Measurements from ENCODE around the gene COMMD4. TPM values are rescaled to one million over a fixed set of nuclear protein-coding genes. Genes with fewer than 3 reads are reported as not detected.

Gene COMMD4
- total RNA-seq, 1 experiment from 2014 or later: 110 TPM

DNA sequence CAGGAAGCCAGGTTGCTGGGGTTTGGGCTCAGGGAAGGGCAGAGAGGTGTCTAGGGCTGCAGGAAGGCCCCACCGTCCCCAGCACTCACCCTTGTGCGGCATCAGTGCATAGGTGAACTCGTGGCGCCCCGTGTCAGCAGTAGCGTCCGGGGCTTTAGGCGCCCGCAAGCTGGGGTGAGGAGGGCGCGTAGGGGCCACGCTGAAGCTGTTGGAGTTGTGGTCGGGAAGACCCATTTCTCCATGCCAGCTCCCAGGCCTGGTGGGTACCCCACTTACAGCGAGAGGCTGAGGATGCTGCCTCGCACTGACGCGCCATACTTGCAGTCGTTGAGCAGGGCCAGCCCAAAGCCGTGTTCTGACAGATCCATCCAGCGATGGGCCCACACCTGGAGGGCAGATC is 20.7 kb downstream of the COMMD4 start:
- no peak for DNase-seq (ENCODE audit: low spot score)

DNA sequence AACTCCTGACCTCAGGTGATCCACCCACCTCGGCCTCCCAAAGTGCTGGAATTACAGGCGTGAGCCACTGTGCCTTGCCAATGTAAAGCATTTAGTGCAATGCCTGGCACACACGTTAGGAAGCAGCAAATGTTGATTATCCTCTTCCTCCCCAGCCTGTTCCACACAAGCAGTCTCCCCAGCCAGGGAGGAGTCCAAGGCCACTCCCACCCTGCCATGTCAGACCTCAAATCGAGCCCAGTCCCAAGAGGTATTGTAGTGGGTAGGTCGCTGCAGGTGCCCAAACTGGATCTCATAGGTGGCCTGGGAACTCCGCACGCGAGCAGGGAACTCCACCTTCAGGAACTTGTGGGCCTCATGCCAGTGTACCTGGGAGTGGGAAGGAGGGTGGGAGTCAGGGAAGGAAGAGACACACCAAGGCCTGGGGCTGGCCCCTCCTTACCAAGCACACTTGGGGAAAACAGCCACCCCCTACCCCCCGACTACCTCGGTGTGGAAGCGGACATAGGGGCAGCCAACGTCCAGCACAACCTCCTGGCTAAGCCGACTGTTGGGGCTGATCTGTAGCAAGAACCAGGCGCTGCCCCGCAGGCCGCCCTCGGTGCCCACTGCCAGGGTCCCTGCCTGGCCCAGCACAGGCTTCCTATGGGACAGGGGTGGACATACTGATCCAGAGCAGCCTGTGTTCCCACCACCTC is 22.3 kb downstream of the COMMD4 start:
- DNase-seq (ENCODE audit: low spot score): no peak

- peak; percentile 1 for DNase-seq (ENCODE audit: low spot score)
Observed at GRCh38 chr15:75358771-75359536, 23.1 kb downstream of the COMMD4 start.

DNA sequence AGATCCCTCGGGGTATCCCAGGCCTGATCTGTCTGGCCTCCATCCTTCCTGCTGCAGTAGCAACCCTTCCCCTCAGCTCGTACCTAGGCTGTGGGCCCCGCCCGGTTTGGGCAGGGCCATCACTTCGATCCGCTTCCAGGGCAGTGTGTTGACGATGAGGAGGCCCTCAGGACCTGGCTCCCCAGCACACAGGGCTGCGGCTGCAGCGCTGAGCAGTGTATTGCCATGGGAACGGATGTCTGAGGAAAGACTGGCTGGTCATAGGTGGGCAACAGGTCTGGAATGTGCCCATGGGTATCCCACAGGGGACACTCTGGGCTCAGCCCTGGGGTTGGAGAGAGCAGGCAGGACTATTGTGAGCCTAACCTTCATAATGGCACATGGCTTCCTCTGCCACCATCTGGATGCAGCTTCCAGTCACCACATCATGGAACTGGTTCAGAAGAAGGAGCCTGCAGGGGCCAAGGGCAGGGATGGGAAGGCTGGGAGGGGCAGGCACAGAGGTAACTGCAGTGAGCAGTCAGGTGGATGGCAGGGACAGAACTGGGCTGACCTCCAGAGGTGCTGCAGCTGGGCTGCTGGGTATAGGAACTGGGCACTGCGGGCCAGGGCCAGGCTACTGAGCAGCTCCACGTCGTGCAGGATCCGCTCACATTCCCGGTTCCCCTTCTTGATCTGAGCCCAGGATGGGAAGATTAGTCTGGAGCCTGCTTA is 23.8 kb downstream of the COMMD4 start:
- DNase-seq (ENCODE audit: low spot score): peak; percentile 2

- DNase-seq (ENCODE audit: low spot score): peak; percentile 6
Observed at GRCh38 chr15:75360391-75360790, 24.5 kb downstream of the COMMD4 start.

GRCh38 chr15:75360856-75361255 is 25.0 kb downstream of the COMMD4 start:
- DNase-seq (ENCODE audit: low spot score): no peak

DNA sequence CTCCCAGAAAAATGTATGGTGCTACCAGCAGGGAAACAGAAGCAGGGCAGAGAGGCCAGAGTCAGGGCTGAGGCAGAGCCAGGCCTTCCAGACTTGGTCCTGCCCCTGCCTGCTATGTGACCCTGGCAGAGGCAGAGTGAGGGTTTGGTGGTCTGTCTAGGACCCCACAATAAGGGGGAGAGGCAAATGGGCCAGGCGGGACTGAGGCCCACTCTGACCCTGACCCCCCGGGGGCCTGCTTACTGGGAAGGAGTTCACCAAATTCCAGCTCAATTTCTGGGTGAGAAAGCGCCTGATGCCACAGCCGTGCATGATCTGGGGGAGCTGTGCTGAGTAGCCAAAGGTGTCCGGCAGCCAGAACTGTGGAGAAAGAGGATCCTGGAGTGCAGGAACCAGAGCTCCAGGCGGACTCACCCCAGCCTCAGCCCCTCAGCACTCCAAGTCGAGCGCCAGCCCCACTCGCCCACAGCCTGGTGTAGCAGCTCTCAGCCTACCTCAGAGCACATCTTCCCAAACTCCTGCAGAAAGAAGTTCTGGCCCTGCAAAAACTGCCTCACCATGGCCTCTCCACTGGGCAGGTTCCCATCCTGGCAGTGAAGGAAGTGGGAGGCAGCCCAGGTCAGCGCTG is 25.6 kb downstream of the COMMD4 start:
- no peak for DNase-seq (ENCODE audit: low spot score)

DNA sequence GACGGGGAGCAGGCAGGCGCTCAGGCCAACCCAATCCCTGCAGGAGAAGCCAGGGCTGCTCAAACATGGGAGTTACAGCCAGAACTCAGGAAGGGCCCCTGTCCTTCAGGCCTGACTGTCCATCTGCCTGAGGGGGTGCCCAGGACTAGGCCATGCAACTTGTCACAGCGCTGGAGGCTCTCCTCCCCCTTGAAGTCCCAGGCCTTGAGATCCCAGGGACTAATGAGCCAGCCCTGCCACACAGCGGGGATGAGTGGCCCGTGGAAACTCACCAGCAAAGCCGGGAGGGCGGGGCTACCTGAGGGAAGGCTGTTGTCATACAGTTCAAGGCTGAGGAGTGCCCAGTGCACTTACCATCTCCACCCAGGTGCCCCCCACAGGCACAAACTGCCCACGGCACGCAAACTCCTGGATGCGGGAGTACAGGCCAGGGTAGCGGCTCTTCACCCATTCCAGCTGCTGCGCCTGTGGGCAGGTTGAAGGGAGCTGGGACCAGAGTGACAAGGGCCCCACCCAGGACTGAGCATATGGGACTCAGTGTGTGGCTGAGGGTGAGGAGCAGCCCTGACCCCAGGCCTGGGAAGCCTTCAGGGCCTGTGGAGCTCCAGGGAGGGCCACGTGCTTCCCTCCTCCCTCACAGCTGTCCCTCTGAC is 26.3 kb downstream of the COMMD4 start:
- DNase-seq (ENCODE audit: low spot score): no peak

DNA sequence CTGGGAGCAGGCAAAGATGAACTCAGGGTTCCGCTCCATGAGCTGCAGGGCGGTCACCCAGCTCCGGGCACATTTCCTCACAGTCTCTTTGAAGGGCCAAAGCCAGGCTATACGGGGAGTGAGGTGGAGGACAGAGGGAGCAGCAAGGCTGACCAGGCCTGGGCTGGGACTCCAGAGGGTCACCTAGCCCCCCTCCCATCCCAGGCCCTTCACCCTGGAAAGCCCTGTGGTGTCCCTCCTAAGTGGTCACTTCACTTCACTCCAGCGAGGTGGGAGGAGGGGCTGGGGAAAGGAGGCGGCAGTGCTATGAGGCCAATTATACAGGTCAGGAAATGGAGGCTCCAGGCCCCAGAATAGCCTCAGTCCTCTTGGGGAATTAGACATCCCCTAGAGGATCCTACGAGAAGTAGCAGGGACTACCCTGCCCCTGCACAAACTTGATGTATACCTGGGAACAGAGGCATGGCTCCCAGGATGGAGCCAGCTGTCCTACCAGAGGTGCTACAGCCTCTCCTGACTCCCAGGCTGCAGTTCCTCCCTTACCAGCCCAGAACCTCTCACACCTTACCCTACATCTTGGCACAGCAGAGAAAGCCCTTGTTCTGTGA is 26.9 kb downstream of the COMMD4 start:
- DNase-seq (ENCODE audit: low spot score): no peak

- DNase-seq (ENCODE audit: low spot score): no peak
Observed at GRCh38 chr15:75363786-75364185, 27.9 kb downstream of the COMMD4 start.

GRCh38 chr15:75364881-75365280 is 29.0 kb downstream of the COMMD4 start:
- DNase-seq (ENCODE audit: low spot score): no peak

DNA sequence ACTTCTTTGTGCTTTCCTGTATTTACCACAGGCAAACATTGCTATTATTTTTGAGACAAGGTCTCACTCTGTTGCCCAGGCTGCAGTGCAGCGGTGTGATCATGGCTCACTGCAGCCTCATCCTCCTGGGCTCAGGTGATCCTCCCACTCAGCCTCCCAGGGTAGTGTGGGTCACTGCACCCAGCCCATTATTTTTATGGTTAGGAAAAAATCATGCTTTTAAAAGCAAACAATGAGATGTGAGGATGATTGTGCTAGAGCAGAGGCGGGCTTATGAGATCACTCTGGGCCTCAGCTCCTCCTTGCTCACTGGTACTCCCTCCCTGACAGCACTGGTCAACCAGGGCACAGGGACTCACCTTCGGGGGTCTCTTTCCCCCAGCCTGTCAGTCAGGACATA is 30.3 kb downstream of the COMMD4 start:
- DNase-seq (ENCODE audit: low spot score): no peak

- DNase-seq (ENCODE audit: low spot score): no peak
Observed at GRCh38 chr15:75367006-75367405, 31.1 kb downstream of the COMMD4 start.

DNA sequence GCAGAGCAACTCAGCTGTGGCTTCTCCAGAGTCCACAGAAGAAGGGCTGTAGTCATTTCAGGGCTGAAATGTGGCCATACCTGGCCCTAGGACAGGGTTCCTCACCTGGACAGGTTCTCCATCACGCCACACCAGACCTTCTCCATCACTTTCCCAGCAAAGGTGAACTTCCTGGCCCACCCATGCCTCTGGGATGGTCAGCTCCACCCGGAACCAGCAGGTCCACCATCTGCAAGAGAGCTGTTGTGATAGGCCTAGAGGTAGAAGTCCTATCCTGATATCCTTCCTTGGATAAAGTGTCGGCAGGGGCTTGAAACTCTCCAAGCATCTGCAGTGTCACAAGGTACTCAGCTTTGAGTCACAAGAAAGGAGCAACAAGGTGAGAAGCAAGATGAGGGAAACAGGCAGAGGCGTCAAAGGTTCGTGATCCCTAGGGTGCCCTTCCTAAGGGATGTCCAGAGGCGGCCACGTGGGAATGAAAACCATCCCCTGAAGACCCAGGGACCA is 31.6 kb downstream of the COMMD4 start:
- no peak for DNase-seq (ENCODE audit: low spot score)

DNA sequence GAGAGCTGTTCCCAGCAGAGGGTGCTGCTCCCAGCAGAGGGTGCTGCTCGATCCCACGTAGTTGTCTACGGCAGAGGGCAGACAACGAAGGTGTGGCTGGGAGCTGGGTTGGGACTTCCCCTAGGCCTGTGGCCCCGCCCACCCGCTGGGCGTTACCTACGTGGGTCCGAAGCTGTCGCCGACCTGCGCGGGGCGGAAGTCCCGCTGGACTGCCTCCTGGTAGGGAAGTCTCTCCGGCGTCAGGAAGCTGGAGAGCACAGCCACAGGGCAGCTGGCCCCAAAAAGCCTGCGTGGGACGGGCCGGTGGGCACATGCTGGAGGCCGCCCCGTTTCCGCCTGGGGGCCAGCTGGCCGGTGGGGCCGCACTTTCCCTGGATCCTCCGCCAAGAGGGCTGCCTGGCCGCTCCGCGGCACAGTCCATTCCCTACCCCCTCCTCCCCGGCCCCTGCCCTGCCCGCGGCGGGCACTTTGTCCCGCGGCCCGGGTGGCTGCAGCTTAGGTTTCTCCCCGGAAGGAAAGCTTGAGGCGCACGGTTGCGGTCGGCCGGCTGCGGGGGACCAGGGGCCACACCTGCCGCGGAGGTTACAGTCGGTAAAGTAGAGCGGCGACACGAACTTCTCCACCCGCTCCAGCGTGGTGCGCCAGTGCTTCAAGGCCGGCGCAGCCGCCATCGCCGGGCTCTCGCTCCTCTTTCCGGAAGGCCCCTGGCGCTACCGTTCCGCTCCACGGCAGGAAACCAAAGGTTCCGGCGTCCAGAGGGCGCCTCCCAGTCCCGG is 32.2 kb downstream of the COMMD4 start, which contains the start of gene MAN2C1:
Gene MAN2C1, minus strand, starts transcription at position 695 of the 776 bp plus-strand sequence. Its CDS starts 24 bp downstream, at position 671.
- peak; percentile 96 for DNase-seq (ENCODE audit: low spot score)

DNA sequence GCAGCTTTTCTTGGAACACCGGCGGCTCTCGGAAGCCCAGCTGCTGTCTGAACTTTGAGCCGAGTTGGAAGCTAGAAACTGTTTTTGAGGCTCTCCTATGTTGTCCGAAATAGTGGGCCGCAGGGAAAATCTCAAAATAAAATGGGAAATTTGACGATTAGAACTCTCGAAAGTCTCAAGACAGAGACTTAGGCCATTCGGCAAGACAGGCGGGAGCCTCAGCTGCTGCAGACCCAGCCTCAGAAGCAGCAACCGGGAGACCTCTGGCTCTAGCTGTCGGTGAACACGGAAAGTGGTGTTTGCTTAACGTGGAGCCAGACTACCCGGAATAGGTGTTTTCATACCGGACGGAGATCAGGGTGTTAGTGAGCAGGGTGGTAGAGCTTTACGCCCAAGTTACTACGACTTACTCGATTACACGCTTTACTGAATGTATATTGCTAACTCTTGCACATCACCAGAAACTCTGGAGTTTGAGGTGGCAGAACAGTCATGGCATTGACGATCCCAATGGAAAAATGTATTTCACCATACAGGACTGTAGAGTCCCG is 32.9 kb downstream of the COMMD4 start:
- DNase-seq (ENCODE audit: low spot score): no peak

DNA sequence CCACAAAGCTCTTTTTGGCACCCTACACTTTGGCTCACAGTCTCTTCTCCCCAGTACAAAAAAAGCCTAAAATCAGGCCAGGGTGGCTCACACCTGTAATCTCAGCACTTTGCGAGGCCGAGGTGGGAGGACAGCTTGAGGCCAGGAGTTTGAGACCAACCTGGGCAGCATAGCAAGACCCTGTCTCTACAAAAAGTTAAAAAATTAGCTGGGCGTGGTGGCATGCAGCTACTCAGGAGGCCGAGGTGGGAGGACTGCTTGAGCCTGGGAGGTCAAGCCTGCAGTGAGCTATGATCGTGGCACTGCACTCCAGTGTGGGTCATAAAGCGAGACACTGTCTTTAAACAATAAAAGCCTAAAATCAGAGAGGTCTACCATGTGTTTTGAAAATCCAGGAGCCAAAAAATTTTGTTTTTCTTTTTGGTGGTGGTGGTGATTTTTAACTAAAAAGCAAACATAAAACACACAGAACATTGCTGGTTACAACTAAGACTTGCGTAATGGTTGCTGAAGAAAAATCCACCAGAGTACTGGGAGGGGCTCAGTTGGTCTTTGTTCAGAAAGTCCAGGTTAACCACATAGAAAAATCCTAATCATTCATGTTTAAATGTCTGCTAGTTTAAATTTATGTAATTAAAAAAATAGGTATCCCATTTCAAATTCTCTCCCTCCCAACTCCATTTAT is 34.2 kb downstream of the COMMD4 start:
- no peak for DNase-seq (ENCODE audit: low spot score)

GRCh38 chr15:75371486-75371885 is 35.6 kb downstream of the COMMD4 start:
- DNase-seq (ENCODE audit: low spot score): no peak

All from H4 (cell line).